HEK293 (cell line): ENCODE measurements around the gene MARCHF11.

Source experiments
- CTCF ChIP-seq: fragments of 450-650 bp; formaldehyde crosslinking; IDR thresholded peaks from 2 replicates; pipeline ENCODE4 v1.5.1; 2016; ENCODE audit warnings: missing biosample characterization, missing genetic modification characterization
- PBX3 ChIP-seq: sonication (generic); formaldehyde crosslinking; IDR thresholded peaks from 2 replicates; pipeline ENCODE4 v1.8.1; 2022; ENCODE audit warnings: mild to moderate bottlenecking, moderate library complexity, missing genetic modification reagents
- PRDM6 ChIP-seq: fragments of 450-650 bp; formaldehyde crosslinking; IDR thresholded peaks from 2 replicates; pipeline ENCODE4 v1.5.1; 2017; ENCODE audit warnings: missing biosample characterization, missing genetic modification characterization
- ZNF112 ChIP-seq: fragments of 450-650 bp; formaldehyde crosslinking; IDR thresholded peaks from 2 replicates; pipeline ENCODE4 v1.5.0; 2017; ENCODE audit warnings: missing biosample characterization, missing genetic modification characterization
- ZNF133 ChIP-seq: fragments of 450-650 bp; formaldehyde crosslinking; IDR thresholded peaks from 2 replicates; pipeline ENCODE4 v1.5.1; 2016; ENCODE audit warnings: missing biosample characterization, missing genetic modification characterization
- ZNF639 ChIP-seq: fragments of 450-650 bp; formaldehyde crosslinking; IDR thresholded peaks from 2 replicates; pipeline ENCODE4 v1.5.1; 2016; ENCODE audit warnings: missing biosample characterization, missing genetic modification characterization
- ZNF704 ChIP-seq: fragments of 450-650 bp; formaldehyde crosslinking; IDR thresholded peaks from 2 replicates; pipeline ENCODE4 v1.5.1; 2016; ENCODE audit warnings: missing biosample characterization, missing genetic modification characterization
- ZNF777 ChIP-seq: fragments of 450-650 bp; formaldehyde crosslinking; IDR thresholded peaks from 2 replicates; pipeline ENCODE4 v1.5.1; 2017; ENCODE audit warnings: missing biosample characterization, missing genetic modification characterization, borderline replicate concordance
- ZNF792 ChIP-seq: fragments of 450-650 bp; formaldehyde crosslinking; IDR thresholded peaks from 2 replicates; pipeline ENCODE4 v1.5.1; 2016; ENCODE audit warnings: missing biosample characterization, missing genetic modification characterization

- TF ChIP-seq ZNF639 (tag by site-specific recombination) (no peak), PRDM6 (tag by site-specific recombination) (no peak), CTCF (tag by site-specific recombination) (no peak), ZNF704 (no peak), PBX3 (no peak), ZNF777 (tag by site-specific recombination) (no peak), ZNF112 (tag by site-specific recombination) (no peak), ZNF792 (tag by site-specific recombination) (no peak), ZNF133 (no peak)
Observed at GRCh38 chr5:16160706-16161105, 18.9 kb downstream of the MARCHF11 start.
